OCI-LY3 (cell line): ENCODE results near the gene LMCD1.

Experiments
- H2AFZ ChIP-seq: fragments of 200-600, 300-600 bp; shearing (Covaris generic); 2 replicates; pipeline ENCODE4 v1.6.0; 2014; ENCODE audit warnings: antibody characterized with exemption, low read depth, low read length
- H3K27ac ChIP-seq: fragments of 200-600, 300-600 bp; sonication (generic); 2 replicates; pipeline ENCODE4 v1.5.1; 2014; ENCODE audit warnings: mild to moderate bottlenecking, low read length, moderate library complexity, mixed read lengths
- H3K27me3 ChIP-seq: fragments of 200-600, 300-600 bp; sonication (generic); 2 replicates; pipeline ENCODE4 v1.6.1; 2014; ENCODE audit warnings: low read depth, low read length, mixed read lengths
- H3K36me3 ChIP-seq: fragments of 200-600, 300-600 bp; sonication (generic); replicated peaks from 2 replicates; pipeline ENCODE3; 2014; ENCODE audit warnings: low read depth, low read length, mixed read lengths
- H3K4me1 ChIP-seq: fragments of 300-600, 200-600 bp; sonication (generic); 2 replicates; pipeline ENCODE4 v1.6.1; 2014; ENCODE audit warnings: low read length, mixed read lengths
- H3K4me2 ChIP-seq: fragments of 200-600, 300-600 bp; sonication (generic); 2 replicates; pipeline ENCODE4 v1.6.1; 2014; ENCODE audit warnings: low read length, mixed read lengths
- H3K4me3 ChIP-seq: fragments of 300-600, 200-600 bp; sonication (generic); 2 replicates; pipeline ENCODE4 v1.5.1; 2014; ENCODE audit warnings: antibody characterized with exemption, mild to moderate bottlenecking, low read length, moderate library complexity
- H3K79me2 ChIP-seq: fragments of 300-600, 200-600 bp; shearing (Covaris generic); 2 replicates; pipeline ENCODE4 v1.6.1; 2014; ENCODE audit warnings: mild to moderate bottlenecking, low read length, mixed read lengths
- H3K9ac ChIP-seq: fragments of 300-600, 200-600 bp; shearing (Covaris generic); 2 replicates; pipeline ENCODE4 v1.6.0; 2014; ENCODE audit warnings: mild to moderate bottlenecking, low read length, moderate library complexity
- H3K9me3 ChIP-seq: fragments of 200-600, 300-600 bp; shearing (Covaris generic); 2 replicates; pipeline ENCODE4 v1.6.1; 2014; ENCODE audit warnings: low read length, mixed read lengths; ENCODE audit not compliant: insufficient read depth
- H4K20me1 ChIP-seq: fragments of 200-600, 300-600 bp; sonication (generic); 2 replicates; pipeline ENCODE4 v1.6.1; 2016; ENCODE audit warnings: low read length, mixed read lengths; ENCODE audit not compliant: insufficient read depth
- CTCF ChIP-seq: fragments of 200-600, 300-600 bp; sonication (generic); IDR thresholded peaks from 2 replicates; pipeline ENCODE4 v1.5.1; 2014; ENCODE audit warnings: antibody characterized with exemption, low read length, low read depth
- EZH2phosphoT487 ChIP-seq: fragments of 200-600 bp; shearing (Covaris generic); IDR thresholded peaks from 2 replicates; pipeline ENCODE4 v1.6.1; 2018; ENCODE audit warnings: antibody characterized with exemption, mixed run types, low read depth

Gene LMCD1

DNA sequence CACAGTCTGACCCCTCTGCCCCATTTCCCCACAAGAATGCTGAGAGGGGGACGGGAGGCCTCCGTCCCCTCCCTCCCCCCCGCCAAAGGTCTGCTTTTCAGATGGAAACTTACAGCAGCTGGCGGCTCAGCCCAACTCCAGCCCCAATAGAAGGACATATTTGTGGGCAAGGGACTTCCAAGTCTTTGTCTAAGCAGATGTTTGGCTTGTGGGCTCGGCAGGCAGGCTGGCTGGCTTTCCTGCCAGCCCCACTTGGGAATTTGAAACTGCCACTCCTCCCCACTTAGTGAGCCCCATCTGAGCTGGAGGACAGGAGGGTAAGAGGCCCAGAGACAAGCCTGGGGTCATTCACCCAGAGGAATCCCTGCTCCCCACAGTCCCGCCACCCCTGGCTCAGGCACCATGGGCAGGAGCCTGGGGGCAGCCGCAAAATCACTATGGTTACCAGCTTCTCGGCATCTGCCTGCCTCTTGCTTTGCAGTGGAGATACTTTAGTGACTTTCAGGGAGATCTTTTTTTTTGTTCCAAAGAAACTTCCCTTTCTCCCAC, 53.6 kb downstream of the LMCD1 start:
- Histone ChIP-seq H3K27ac (no peak overlapping the region), H3K9me3 (no peaks in the 10 kb centered on the region), H3K36me3 (no peaks in the 10 kb centered on the region), H3K79me2 (no peaks in the 10 kb centered on the region), H3K27me3 (no peaks in the 10 kb centered on the region), H2AFZ (no peak overlapping the region), H3K9ac (no peak overlapping the region), H4K20me1 (no peaks in the 10 kb centered on the region), H3K4me2 (no peak overlapping the region), H3K4me1 (no peaks in the 10 kb centered on the region), H3K4me3 (no peak overlapping the region)
- TF ChIP-seq CTCF (no peak), EZH2phosphoT487 (no peak)

GRCh38 chr3:8555725-8556472, 54.3 kb downstream of the LMCD1 start:
- H2AFZ ChIP-seq = no peak overlapping the region
- H3K4me1 ChIP-seq = no peaks in the 10 kb centered on the region
- H3K27ac ChIP-seq = no peak overlapping the region
- no peak overlapping the region for H3K4me3 ChIP-seq
- TF ChIP-seq CTCF (no peak), EZH2phosphoT487 (no peak)
- no peaks in the 10 kb centered on the region for H3K79me2 ChIP-seq
- no peak overlapping the region for H3K4me2 ChIP-seq
- H3K9me3 ChIP-seq = no peaks in the 10 kb centered on the region
- H3K9ac ChIP-seq = no peak overlapping the region
- no peaks in the 10 kb centered on the region for H3K27me3 ChIP-seq
- H3K36me3 ChIP-seq = no peaks in the 10 kb centered on the region
- no peaks in the 10 kb centered on the region for H4K20me1 ChIP-seq

GRCh38 chr3:8556473-8556869, 54.8 kb downstream of the LMCD1 start:
- Histone ChIP-seq H3K27ac (no peak overlapping the region), H3K4me1 (no peaks in the 10 kb centered on the region), H3K4me3 (no peak overlapping the region), H2AFZ (no peak overlapping the region), H3K9ac (no peak overlapping the region), H3K9me3 (no peaks in the 10 kb centered on the region), H4K20me1 (no peaks in the 10 kb centered on the region), H3K36me3 (no peaks in the 10 kb centered on the region), H3K79me2 (no peaks in the 10 kb centered on the region), H3K4me2 (no peak overlapping the region), H3K27me3 (no peaks in the 10 kb centered on the region)
- no peak for TF ChIP-seq CTCF
- no peak for TF ChIP-seq EZH2phosphoT487

- Histone ChIP-seq H4K20me1 (no peaks in the 10 kb centered on the region), H3K4me3 (no peak overlapping the region), H3K27ac (no peak overlapping the region), H3K4me2 (no peak overlapping the region), H3K4me1 (no peaks in the 10 kb centered on the region), H3K36me3 (no peaks in the 10 kb centered on the region), H2AFZ (no peak overlapping the region), H3K9me3 (no peaks in the 10 kb centered on the region), H3K79me2 (no peaks in the 10 kb centered on the region), H3K27me3 (no peaks in the 10 kb centered on the region), H3K9ac (no peak overlapping the region)
- TF ChIP-seq CTCF = no peak
- TF ChIP-seq EZH2phosphoT487 = no peak
Measured at GRCh38 chr3:8557298-8557697, 55.7 kb downstream of the LMCD1 start.
